Measurements from ENCODE around the gene PDE1A. TPM values are rescaled to one million over a fixed set of nuclear protein-coding genes. Genes with fewer than 3 reads are reported as not detected.

PDE1A gene
- total and polyA plus RNA-seq, 2 experiments from 2014 or later, result 1.0 to 4.7 TPM

DNA sequence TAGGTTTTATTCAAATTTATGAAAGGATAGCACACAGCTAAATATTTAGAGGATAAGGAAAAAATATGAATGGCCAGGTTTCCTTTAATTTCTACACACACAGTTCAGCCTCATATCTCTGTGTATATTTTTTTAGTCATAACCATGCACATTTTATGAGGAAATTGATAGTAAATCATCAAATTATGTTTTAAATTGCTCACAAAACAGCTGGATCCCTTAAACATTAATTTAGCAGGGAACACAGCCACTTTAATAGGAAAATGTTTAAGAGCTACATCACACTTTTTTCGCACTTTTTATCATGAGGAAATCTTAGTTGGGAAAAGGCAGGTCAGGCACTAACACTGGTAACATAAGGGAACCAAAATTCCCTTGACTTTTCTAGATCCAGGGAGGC, 65.4 kb downstream of the PDE1A start:
- H3K4me1 ChIP-seq (ENCODE audit: insufficient read depth), result no peaks in the 10 kb centered on the region
- no peaks in the 10 kb centered on the region for H3K9me2 ChIP-seq (replicated peaks; ENCODE audit: insufficient read depth)
- no peaks in the 10 kb centered on the region for H4K20me1 ChIP-seq (ENCODE audit: insufficient read depth, poor library complexity, severe bottlenecking)
- WGBS (ENCODE audit: low lambda C conversion rate, missing lambda C conversion rate), result 81% methylated on average over 1 of the region's 1 CpG
- no peak overlapping the region for H2AFZ ChIP-seq
- no peaks in the 10 kb centered on the region for H3K27me3 ChIP-seq
- no peaks in the 10 kb centered on the region for H3K36me3 ChIP-seq (replicated peaks; ENCODE audit: insufficient read depth, low read depth)
- no peak overlapping the region for H3K27ac ChIP-seq
- H3K4me2 ChIP-seq, result no peak overlapping the region
- H3K79me2 ChIP-seq, result no peaks in the 10 kb centered on the region
- no peaks in the 10 kb centered on the region for H3K9me3 ChIP-seq (ENCODE audit: low read depth)
- H3K4me3 ChIP-seq, result no peak overlapping the region
- no peak for TF ChIP-seq EZH2phosphoT487 (IDR thresholded peaks at IDR 0.05; ENCODE audit: low read depth, severe bottlenecking, unreplicated experiment)
- TF ChIP-seq, protein P1, sequence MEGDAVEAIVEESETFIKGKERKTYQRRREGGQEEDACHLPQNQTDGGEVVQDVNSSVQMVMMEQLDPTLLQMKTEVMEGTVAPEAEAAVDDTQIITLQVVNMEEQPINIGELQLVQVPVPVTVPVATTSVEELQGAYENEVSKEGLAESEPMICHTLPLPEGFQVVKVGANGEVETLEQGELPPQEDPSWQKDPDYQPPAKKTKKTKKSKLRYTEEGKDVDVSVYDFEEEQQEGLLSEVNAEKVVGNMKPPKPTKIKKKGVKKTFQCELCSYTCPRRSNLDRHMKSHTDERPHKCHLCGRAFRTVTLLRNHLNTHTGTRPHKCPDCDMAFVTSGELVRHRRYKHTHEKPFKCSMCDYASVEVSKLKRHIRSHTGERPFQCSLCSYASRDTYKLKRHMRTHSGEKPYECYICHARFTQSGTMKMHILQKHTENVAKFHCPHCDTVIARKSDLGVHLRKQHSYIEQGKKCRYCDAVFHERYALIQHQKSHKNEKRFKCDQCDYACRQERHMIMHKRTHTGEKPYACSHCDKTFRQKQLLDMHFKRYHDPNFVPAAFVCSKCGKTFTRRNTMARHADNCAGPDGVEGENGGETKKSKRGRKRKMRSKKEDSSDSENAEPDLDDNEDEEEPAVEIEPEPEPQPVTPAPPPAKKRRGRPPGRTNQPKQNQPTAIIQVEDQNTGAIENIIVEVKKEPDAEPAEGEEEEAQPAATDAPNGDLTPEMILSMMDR (IDR thresholded peaks at IDR 0.05; ENCODE audit: poor library complexity), result no peak
- no peak for TF ChIP-seq EZH2 (IDR thresholded peaks at IDR 0.05; ENCODE audit: borderline replicate concordance)
- DNase-seq (ENCODE audit: low spot score), result no peak

DNA sequence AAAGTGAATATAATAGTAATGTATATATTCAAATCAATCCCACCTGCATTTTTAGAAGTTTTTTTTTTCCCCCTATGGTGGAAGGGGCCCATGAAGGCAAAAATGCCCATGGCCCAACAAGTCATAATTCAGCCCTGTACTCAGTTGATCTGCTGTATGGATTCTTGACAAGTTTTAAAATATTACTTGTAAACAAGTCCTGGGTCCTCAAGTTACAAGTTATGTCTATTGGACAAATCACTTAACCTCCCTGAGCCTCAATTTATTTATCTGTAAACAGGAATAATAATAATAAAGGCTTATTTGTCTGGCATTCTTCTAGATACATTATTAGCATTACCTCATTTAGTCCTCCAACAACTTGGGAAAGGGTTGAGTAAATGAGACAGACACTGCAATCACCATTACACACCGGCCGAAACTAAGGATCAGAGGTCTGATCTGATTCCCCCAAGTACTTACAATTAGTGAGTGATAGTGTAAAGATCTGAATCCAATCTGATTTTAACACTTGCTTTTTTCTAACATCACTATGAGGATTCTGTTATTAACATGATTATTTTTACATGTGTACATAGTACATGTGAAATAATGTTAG, 66.1 kb downstream of the PDE1A start:
- H3K79me2 ChIP-seq, result no peaks in the 10 kb centered on the region
- 88% methylated on average over 2 of the region's 2 CpGs for WGBS (ENCODE audit: low lambda C conversion rate, missing lambda C conversion rate)
- H3K4me3 ChIP-seq, result no peak overlapping the region
- H4K20me1 ChIP-seq (ENCODE audit: insufficient read depth, poor library complexity, severe bottlenecking), result no peaks in the 10 kb centered on the region
- no peak overlapping the region for H2AFZ ChIP-seq
- H3K27ac ChIP-seq, result peak overlapping the region; percentile 23
- H3K9me2 ChIP-seq (replicated peaks; ENCODE audit: insufficient read depth), result no peaks in the 10 kb centered on the region
- H3K4me1 ChIP-seq (ENCODE audit: insufficient read depth), result no peaks in the 10 kb centered on the region
- no peaks in the 10 kb centered on the region for H3K36me3 ChIP-seq (replicated peaks; ENCODE audit: insufficient read depth, low read depth)
- TF ChIP-seq EZH2phosphoT487 (IDR thresholded peaks at IDR 0.05; ENCODE audit: low read depth, severe bottlenecking, unreplicated experiment), result no peak
- TF ChIP-seq EZH2 (IDR thresholded peaks at IDR 0.05; ENCODE audit: borderline replicate concordance), result no peak
- TF ChIP-seq, protein P1 (IDR thresholded peaks at IDR 0.05; ENCODE audit: poor library complexity), result no peak
- H3K4me2 ChIP-seq, result no peak overlapping the region
- no peak for DNase-seq (ENCODE audit: low spot score)
- no peaks in the 10 kb centered on the region for H3K9me3 ChIP-seq (ENCODE audit: low read depth)
- H3K27me3 ChIP-seq, result no peaks in the 10 kb centered on the region

DNA sequence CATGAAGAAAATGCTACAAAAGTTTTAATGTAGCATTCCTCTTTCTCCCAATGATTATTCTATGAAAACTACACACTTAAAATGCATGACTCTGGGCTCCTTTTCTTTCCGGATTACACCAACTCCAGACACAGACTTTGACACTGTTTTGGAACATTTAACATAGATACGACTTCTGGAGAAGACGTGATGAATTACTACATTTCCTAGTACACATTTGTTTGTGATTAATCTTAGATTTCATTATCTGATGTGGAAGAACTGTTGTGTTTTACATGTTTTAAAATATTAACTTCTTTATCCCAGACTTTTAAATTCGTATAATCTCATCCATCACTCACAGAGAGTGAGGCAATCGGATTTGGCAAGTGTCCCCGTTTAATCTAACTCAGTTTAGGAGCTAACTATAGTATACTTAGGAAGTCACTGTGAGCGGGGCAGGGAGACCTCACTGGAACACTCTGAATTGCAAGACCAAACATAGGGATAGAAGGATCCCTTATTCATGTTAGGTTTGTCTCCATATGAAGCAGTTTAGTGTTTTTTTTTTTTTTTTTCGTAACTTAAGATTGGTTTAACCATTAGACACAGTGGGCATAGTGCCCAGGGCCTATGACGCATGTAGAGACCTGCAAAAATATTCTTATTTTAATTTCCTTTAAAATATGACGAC, 66.7 kb downstream of the PDE1A start:
- Histone ChIP-seq H3K27me3 (no peaks in the 10 kb centered on the region), H3K27ac (peak overlapping the region; percentile 23), H3K9me2 (replicated peaks; ENCODE audit: insufficient read depth) (no peaks in the 10 kb centered on the region), H3K4me3 (no peak overlapping the region), H3K9me3 (ENCODE audit: low read depth) (no peaks in the 10 kb centered on the region), H3K4me1 (ENCODE audit: insufficient read depth) (no peaks in the 10 kb centered on the region), H3K79me2 (no peaks in the 10 kb centered on the region), H3K4me2 (peak overlapping the region; percentile 48), H4K20me1 (ENCODE audit: insufficient read depth, poor library complexity, severe bottlenecking) (no peaks in the 10 kb centered on the region), H3K36me3 (replicated peaks; ENCODE audit: insufficient read depth, low read depth) (no peaks in the 10 kb centered on the region), H2AFZ (no peak overlapping the region)
- peak; percentile 14 for DNase-seq (ENCODE audit: low spot score)
- 58% methylated on average over 10 of the region's 10 CpGs for WGBS (ENCODE audit: low lambda C conversion rate, missing lambda C conversion rate)
- TF ChIP-seq EZH2 (IDR thresholded peaks at IDR 0.05; ENCODE audit: borderline replicate concordance) (no peak), EZH2phosphoT487 (IDR thresholded peaks at IDR 0.05; ENCODE audit: low read depth, severe bottlenecking, unreplicated experiment) (no peak)
- TF ChIP-seq, protein P1 (IDR thresholded peaks at IDR 0.05; ENCODE audit: poor library complexity), result no peak
